Measurements from ENCODE around the gene YEATS2.

GRCh38 chr3:183690402-183690995, 7.1 kb upstream of the YEATS2 start:
- TF ChIP-seq TAF1 (IDR thresholded peaks at IDR 0.05; ENCODE audit: borderline replicate concordance, insufficient read depth, low read length) = no peak
- TF ChIP-seq REST (IDR thresholded peaks at IDR 0.05; ENCODE audit: insufficient read depth in 1 of 2, low read depth in 2 of 2, low read length in 2 of 2) = no peak
- no peak for TF ChIP-seq SIN3A (IDR thresholded peaks at IDR 0.05; ENCODE audit: borderline replicate concordance, insufficient read depth, low read length)
- TF ChIP-seq POLR2AphosphoS5 (IDR thresholded peaks at IDR 0.05; ENCODE audit: low read depth, low read length) = no peak

Data from PFSK-1 (cell line).